Activated T-helper 2 cell treated with anti-CD3 and anti-CD28 coated beads, Interferon-gamma antibody, Interleukin-2, Interleukin-4, amounts not matched to agents 10 μg/mL and 5 μg/mL and 100 μg/mL, durations not matched to agents 14 hours and 24 hours and 36 hours (primary cell): Measurements from ENCODE around the gene TRIM59. TPM values are rescaled to one million over a fixed set of nuclear protein-coding genes. Genes with fewer than 3 reads are reported as not detected.
A peak's percentile ranks its signal among the peaks of the same experiment; 100 is the strongest.

Experiments
- DNase-seq: peaks from one replicate; pipeline ENCODE4 v3.0.0; 2021; ENCODE audit warnings: low spot score
- H3K27ac Mint-ChIP-seq: one replicate; pipeline ENCODE4 v1.8.0; 2021; ENCODE audit warnings: mixed read lengths
- H3K27me3 Mint-ChIP-seq: one replicate; pipeline ENCODE4 v1.8.0; 2021; ENCODE audit warnings: low read depth, mixed read lengths
- H3K36me3 Mint-ChIP-seq: one replicate; pipeline ENCODE4 v1.8.0; 2021; ENCODE audit warnings: low read depth, mixed read lengths
- H3K4me1 Mint-ChIP-seq: one replicate; pipeline ENCODE4 v1.8.0; 2021; ENCODE audit warnings: low read depth, mixed read lengths
- H3K4me3 Mint-ChIP-seq: one replicate; pipeline ENCODE4 v1.8.0; 2021; ENCODE audit warnings: low read depth, mild to moderate bottlenecking, moderate library complexity, mixed read lengths
- H3K9me3 Mint-ChIP-seq: one replicate; pipeline ENCODE4 v1.8.0; 2021; ENCODE audit warnings: mixed read lengths
- intact Hi-C: fragments of 100-400 bp; cut with micrococcal nuclease; formaldehyde crosslinking; loops from one replicate; pipeline ENCODE4 v1.15.1; 2023
- total RNA-seq: library from RNA; stranded (reverse); gene quantifications from 2 replicates; pipeline ENCODE4 v1.2.3, GENCODE V29; 2022

Gene TRIM59
- total RNA-seq, 1 donor from 2014 or later, result 35.9 TPM

DNA sequence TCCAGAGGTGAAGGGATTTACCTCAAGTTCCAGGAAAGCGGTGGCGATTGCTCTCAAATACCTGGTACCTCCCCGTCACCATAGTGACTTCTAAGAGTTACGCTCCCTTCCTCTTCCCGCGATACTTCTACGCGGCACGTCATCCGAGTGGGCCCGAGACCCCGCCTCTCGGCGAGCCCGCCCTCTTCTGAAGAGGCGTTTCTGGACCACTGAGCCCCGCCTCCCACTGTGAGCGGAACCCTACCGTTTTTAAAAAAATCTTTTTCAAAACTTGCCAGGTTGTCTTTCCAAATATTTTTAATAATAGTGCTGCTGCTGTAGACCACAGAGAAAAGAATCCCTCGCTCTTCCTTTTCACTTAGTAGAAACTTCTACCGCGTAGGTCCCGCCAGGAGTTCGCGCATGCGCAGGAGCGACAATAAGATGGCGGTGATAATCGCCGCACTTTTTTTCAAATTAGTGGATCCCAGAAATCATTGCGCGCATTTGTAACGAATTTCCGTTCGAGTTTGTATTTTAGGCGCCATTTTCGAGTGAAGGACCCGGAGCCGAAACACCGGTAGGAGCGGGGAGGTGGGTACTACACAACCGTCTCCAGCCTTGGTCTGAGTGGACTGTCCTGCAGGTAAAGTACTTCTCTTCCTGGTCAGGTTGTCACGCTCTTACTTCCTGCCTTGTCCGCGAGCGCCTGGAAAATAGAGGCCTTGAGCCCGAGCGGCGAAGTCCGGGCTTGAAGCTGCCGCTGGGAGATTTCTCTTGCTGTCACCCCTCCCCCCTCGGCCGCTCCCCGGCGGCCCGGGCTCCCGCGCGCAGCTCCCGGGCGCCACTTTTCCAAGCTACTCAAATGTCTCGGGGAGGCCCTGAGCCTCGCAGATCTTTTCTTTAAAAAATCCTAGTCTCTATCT lies 50.2 kb downstream of the TRIM59 start, which contains the start of the genes IFT80 and SMC4:
Gene IFT80 (minus strand): TSS at position 101 of the 905 bp plus-strand sequence. CDS start 14,625 bp downstream, outside the sequence.
Gene SMC4 (plus strand): TSS at position 526 of the 905 bp plus-strand sequence. CDS start 1,177 bp downstream, outside the sequence.
- H3K27ac Mint-ChIP-seq, result peak within 1 kb of the TSS; percentile 99
- peak within 1 kb of the TSS; percentile 92 for H3K4me3 Mint-ChIP-seq
- H3K36me3 Mint-ChIP-seq, result peaks cover 41% of the 10 kb centered on the region
- H3K27me3 Mint-ChIP-seq, result no peaks in the 10 kb centered on the region
- no peaks in the 10 kb centered on the region for H3K9me3 Mint-ChIP-seq
- peak; percentile 92 for DNase-seq
- H3K4me1 Mint-ChIP-seq, result peaks cover 44% of the 10 kb centered on the region
- intact Hi-C loops, result loop anchor here (1.0 to 5.0 kb wide), 5 partner anchors 11 to 372 kb away; partner anchors contain the start of genes C3orf80, KPNA4 and TRIM59

DNA sequence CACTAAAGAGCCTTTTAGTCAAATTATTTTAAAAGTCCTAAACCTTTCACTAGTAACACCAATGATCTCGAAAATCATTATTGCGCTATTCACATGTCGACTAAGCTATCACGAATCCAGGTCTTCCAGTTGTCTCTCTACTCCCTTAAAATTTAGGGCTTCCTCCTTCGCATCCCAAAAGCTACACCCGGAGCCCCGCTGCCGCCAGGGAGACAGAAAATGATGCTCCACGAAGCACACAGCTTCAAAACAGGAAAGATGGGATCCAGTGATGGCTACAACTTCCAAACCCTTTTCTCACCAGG lies 50.8 kb downstream of the TRIM59 start:
- Mint-ChIP-seq H3K4me3 (peak overlapping the region; percentile 92), H3K27ac (peak overlapping the region; percentile 99), H3K36me3 (peaks cover 35% of the 10 kb centered on the region), H3K27me3 (no peaks in the 10 kb centered on the region), H3K9me3 (no peaks in the 10 kb centered on the region), H3K4me1 (peaks cover 38% of the 10 kb centered on the region)
- DNase-seq, result no peak
- intact Hi-C loops, result loop anchor here (1.0 to 5.0 kb wide), 3 partner anchors 51 to 371 kb away; partner anchors contain the start of genes KPNA4 and TRIM59

DNA sequence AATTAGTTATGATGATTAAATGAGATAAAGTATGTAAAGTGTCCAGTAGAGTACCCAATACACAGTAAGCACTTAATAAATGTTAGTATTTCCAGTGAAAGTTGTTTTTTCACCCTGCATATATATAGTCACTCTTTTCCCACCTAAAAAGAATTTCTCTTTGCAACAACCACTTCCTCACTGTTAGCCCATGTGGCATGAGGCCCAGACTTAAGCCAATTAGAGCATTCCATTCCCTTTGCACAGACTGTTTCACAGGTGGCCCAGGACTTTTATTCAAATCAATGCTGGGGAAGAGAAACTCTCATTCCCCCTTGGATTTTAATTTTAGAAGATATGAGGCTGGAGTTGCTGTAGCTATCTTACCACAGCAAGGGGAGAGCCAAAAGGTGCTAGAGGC lies 54.3 kb downstream of the TRIM59 start:
- intact Hi-C loops, result loop anchor here (5.0 kb wide), 1 partner anchor 368 kb away; no protein-coding TSS in a partner anchor
- Mint-ChIP-seq H3K9me3 (no peaks in the 10 kb centered on the region), H3K27me3 (no peaks in the 10 kb centered on the region), H3K27ac (no peak overlapping the region), H3K36me3 (peaks cover 4% of the 10 kb centered on the region), H3K4me3 (no peak overlapping the region), H3K4me1 (peaks cover 33% of the 10 kb centered on the region)
- DNase-seq, result no peak

DNA sequence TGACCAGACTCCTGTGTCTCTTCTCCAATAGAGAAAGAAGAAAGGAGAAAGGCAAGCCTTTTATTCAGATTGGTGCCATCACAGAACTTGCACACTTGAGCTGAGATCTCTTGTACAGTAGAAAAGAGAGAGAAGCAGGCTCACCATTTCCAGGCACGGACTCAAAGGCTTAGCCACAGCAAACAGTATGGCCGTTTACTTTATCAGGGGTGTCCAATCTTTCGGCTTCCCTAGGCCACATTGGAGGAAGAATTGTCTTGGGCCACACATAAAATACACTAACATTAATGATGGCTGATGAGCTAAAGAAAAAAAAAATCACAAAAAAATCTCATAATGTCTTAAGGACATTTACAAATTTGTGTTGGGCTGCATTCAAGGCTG lies 55.6 kb downstream of the TRIM59 start:
- Mint-ChIP-seq H3K9me3 (no peaks in the 10 kb centered on the region), H3K27ac (no peak overlapping the region), H3K27me3 (no peaks in the 10 kb centered on the region), H3K36me3 (no peaks in the 10 kb centered on the region), H3K4me3 (no peak overlapping the region), H3K4me1 (peaks cover 33% of the 10 kb centered on the region)
- intact Hi-C loops, result no loop called here
- no peak for DNase-seq

- no peaks in the 10 kb centered on the region for H3K36me3 Mint-ChIP-seq
- no peaks in the 10 kb centered on the region for H3K27me3 Mint-ChIP-seq
- DNase-seq, result no peak
- no peak overlapping the region for H3K4me3 Mint-ChIP-seq
- H3K4me1 Mint-ChIP-seq, result peaks cover 30% of the 10 kb centered on the region
- H3K9me3 Mint-ChIP-seq, result no peaks in the 10 kb centered on the region
- H3K27ac Mint-ChIP-seq, result no peak overlapping the region
- intact Hi-C loops, result no loop called here
These were observed 56.1 kb downstream of the TRIM59 start for GRCh38 chr3:160393346-160394008.

- H3K27ac Mint-ChIP-seq, result no peak overlapping the region
- no peak for DNase-seq
These were observed 56.8 kb downstream of the TRIM59 start for GRCh38 chr3:160392798-160393197.

DNA sequence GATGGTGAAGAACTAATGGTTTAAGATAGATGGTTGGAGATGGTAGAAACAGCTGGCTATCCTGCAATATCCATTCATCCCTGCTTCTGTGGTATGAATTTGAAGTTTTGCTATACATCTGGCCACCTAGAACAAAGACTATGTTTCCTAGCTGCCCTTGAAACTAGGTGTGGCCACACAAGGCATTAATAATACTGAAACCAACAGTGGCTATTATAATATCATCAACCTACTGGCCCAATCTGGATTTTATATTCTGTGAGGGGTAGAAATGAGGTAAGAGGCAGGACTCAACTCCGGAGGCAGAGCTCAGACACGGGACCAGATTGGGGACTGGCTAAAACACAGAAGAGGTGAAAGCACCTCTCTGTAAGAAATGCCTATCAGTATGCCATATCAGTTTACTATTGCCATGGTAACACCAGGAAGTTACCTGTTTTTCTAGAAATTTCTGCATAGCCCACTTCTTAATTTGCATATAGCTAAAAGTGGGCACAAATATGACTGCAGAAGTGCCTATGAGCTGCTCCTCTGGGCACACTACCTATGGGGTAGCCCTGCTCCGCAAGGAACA lies 58.9 kb downstream of the TRIM59 start:
- intact Hi-C loops, result no loop called here
- Mint-ChIP-seq H3K9me3 (no peaks in the 10 kb centered on the region), H3K4me1 (peaks cover 22% of the 10 kb centered on the region), H3K4me3 (no peak overlapping the region), H3K36me3 (peaks cover 8% of the 10 kb centered on the region), H3K27me3 (no peaks in the 10 kb centered on the region), H3K27ac (no peak overlapping the region)
- DNase-seq, result no peak

More at GRCh38 chr3:160392798-160393197, 56.8 kb downstream of the TRIM59 start:
- H3K36me3 Mint-ChIP-seq, result peaks cover 4% of the 10 kb centered on the region
- H3K4me1 Mint-ChIP-seq, result peaks cover 25% of the 10 kb centered on the region
- no peaks in the 10 kb centered on the region for H3K27me3 Mint-ChIP-seq
- intact Hi-C loops, result no loop called here
- H3K4me3 Mint-ChIP-seq, result no peak overlapping the region
- H3K9me3 Mint-ChIP-seq, result no peaks in the 10 kb centered on the region

Other genes with a start within 250 kb of the TRIM59 start
- 0.25 and 0.30 TPM in 2 replicates for gene C3orf80, start 224.4 kb downstream of the TRIM59 start, total RNA-seq
- 16.6 and 19.2 TPM in 2 replicates for gene IFT80, start 50.6 kb downstream of the TRIM59 start, total RNA-seq
- gene SMC4, start 50.1 kb downstream of the TRIM59 start, total RNA-seq, result 180 and 194 TPM in 2 replicates
- 69.8 and 71.2 TPM in 2 replicates for gene KPNA4, start 115.8 kb upstream of the TRIM59 start, total RNA-seq
- not detected in 2 replicates for gene ARL14, start 227.4 kb upstream of the TRIM59 start, total RNA-seq